CD8-positive, alpha-beta memory T cell (primary cell): ENCODE data around the gene GPR45. TPM values are rescaled to one million over a fixed set of nuclear protein-coding genes. Genes with fewer than 3 reads are reported as not detected.

Source experiments
- CTCF ChIA-PET: fragments of 350-600 bp; sonication (Branson Sonifier 250); formaldehyde crosslinking; loops from one replicate; lab custom pipeline; 2021; ENCODE audit warnings: antibody characterized with exemption; lab: Charles Lee
- POLR2A ChIA-PET: fragments of 350-600 bp; sonication (Branson Sonifier 250); formaldehyde crosslinking; loops from one replicate; lab custom pipeline; 2021; ENCODE audit warnings: antibody characterized with exemption; lab: Charles Lee
- DNase-seq, 5 donors: peaks; one replicate each; pipeline versions ENCODE4 v3.0.0 to v3.0.0-alpha.2; 2020 to 2022; ENCODE audit warnings: mixed read lengths in 1 of 5
- H3K27ac ChIP-seq: one replicate; pipeline ENCODE4 v1.7.0; 2013; ENCODE audit warnings: low read depth, mild to moderate bottlenecking, low read length, moderate library complexity
- H3K27me3 ChIP-seq: 2 replicates; pipeline ENCODE4 v1.7.0; 2013; ENCODE audit warnings: low read length, mild to moderate bottlenecking; ENCODE audit not compliant: insufficient read depth, poor library complexity, severe bottlenecking
- H3K36me3 ChIP-seq: 2 replicates; pipeline ENCODE4 v1.7.0; 2013; ENCODE audit warnings: mild to moderate bottlenecking, low read length, moderate library complexity; ENCODE audit not compliant: insufficient read depth
- H3K4me1 ChIP-seq: 2 replicates; pipeline ENCODE4 v1.7.0; 2013; ENCODE audit warnings: mild to moderate bottlenecking, low read length, moderate library complexity; ENCODE audit not compliant: insufficient read depth
- H3K4me3 ChIP-seq: 2 replicates; pipeline ENCODE4 v1.7.0; 2013; ENCODE audit warnings: mild to moderate bottlenecking, low read length
- H3K9me3 ChIP-seq: 2 replicates; pipeline ENCODE4 v1.7.0; 2013; ENCODE audit warnings: mild to moderate bottlenecking, low read length
- H3K27ac Mint-ChIP-seq, 8 donors: one replicate each; pipeline ENCODE4 v1.8.0; 2020 to 2021; ENCODE audit warnings: mixed read lengths in 8 of 8, mild to moderate bottlenecking in 6 of 8, inconsistent platforms in 3 of 8, moderate library complexity in 3 of 8
- H3K27me3 Mint-ChIP-seq, 2 donors: one replicate each; pipeline ENCODE4 v1.8.0; 2020 to 2021; ENCODE audit warnings: mixed read lengths in 2 of 2, mild to moderate bottlenecking in 1 of 2, moderate library complexity in 1 of 2
- H3K36me3 Mint-ChIP-seq, 3 donors: one replicate each; pipeline ENCODE4 v1.8.0; 2020 to 2021; ENCODE audit warnings: mixed read lengths in 3 of 3, inconsistent platforms in 1 of 3, mild to moderate bottlenecking in 1 of 3
- H3K4me1 Mint-ChIP-seq, 3 donors: one replicate each; pipeline ENCODE4 v1.8.0; 2020 to 2021; ENCODE audit warnings: mixed read lengths in 3 of 3, inconsistent platforms in 1 of 3, mild to moderate bottlenecking in 1 of 3
- H3K4me3 Mint-ChIP-seq, 7 donors: one replicate each; pipeline ENCODE4 v1.8.0; 2020 to 2021; ENCODE audit warnings: mixed read lengths in 7 of 7, mild to moderate bottlenecking in 6 of 7, moderate library complexity in 4 of 7, inconsistent platforms in 2 of 7
- H3K9me3 Mint-ChIP-seq, 5 donors: one replicate each; pipeline ENCODE4 v1.8.0; 2020 to 2022; ENCODE audit warnings: mixed read lengths in 5 of 5, mild to moderate bottlenecking in 3 of 5, moderate library complexity in 2 of 5, inconsistent platforms in 1 of 5
- polyA plus RNA-seq: library from polyadenylated mRNA; unstranded; fragments of 300-500 nt; fragmentation: Illumina TruSeq; gene quantifications from one replicate; pipeline ENCODE4 v1.2.3, GENCODE V29; 2021
- total RNA-seq, 2 experiments: library from RNA; stranded (reverse); gene quantifications; one replicate each; pipeline ENCODE4 v1.2.3, GENCODE V29; 2021

Gene GPR45
- total RNA-seq (not detected), polyA plus RNA-seq (not detected)

- Mint-ChIP-seq H3K27me3 (peaks cover 7 to 10% of the 10 kb centered on the region in 2 donors), H3K27ac (no peak within 1 kb of the TSS), H3K36me3 (no peaks in the 10 kb centered on the region), H3K9me3 (no peaks in the 10 kb centered on the region), H3K4me1 (peaks cover 0 to 16% (median 4%) of the 10 kb centered on the region in 3 donors), H3K4me3 (no peak within 1 kb of the TSS)
- Histone ChIP-seq H3K4me3 (no peak within 1 kb of the TSS), H3K36me3 (no peaks in the 10 kb centered on the region), H3K27me3 (no peaks in the 10 kb centered on the region), H3K27ac (no peak within 1 kb of the TSS), H3K9me3 (no peaks in the 10 kb centered on the region), H3K4me1 (no peaks in the 10 kb centered on the region)
- DNase-seq = no peak
- ChIA-PET CTCF (interaction anchor here (1.1 kb wide), 1 partner anchor 10 kb away, joined by 5 read pairs; no protein-coding TSS in a partner anchor), POLR2A (no interaction called here)
Measured at GRCh38 chr2:105241443-105241842, at the start of gene GPR45. Gene GPR45 (plus strand): TSS chr2:105241743. CDS start chr2:105241859, 116 bp downstream.

GRCh38 chr2:105194022-105194675 is 47.4 kb upstream of the GPR45 start:
- Mint-ChIP-seq H3K9me3 (peaks cover 3 to 14% (median 5%) of the 10 kb centered on the region in 5 donors), H3K36me3 (peaks cover 0 to 9% (median 0%) of the 10 kb centered on the region in 3 donors), H3K4me1 (no peaks in the 10 kb centered on the region), H3K27ac (no peak overlapping the region), H3K4me3 (no peak overlapping the region), H3K27me3 (peaks cover 13 to 48% of the 10 kb centered on the region in 2 donors)
- Histone ChIP-seq H3K4me1 (no peaks in the 10 kb centered on the region), H3K9me3 (no peaks in the 10 kb centered on the region), H3K27me3 (no peaks in the 10 kb centered on the region), H3K4me3 (no peak overlapping the region), H3K27ac (no peak overlapping the region), H3K36me3 (no peaks in the 10 kb centered on the region)
- DNase-seq = no peak
- CTCF ChIA-PET = no interaction called here
- POLR2A ChIA-PET = no interaction called here

- H3K27ac Mint-ChIP-seq = no peak overlapping the region
- peaks cover 15 to 34% of the 10 kb centered on the region in 2 donors for H3K27me3 Mint-ChIP-seq
- POLR2A ChIA-PET = no interaction called here
- H3K4me1 Mint-ChIP-seq = no peaks in the 10 kb centered on the region
- Histone ChIP-seq H3K27me3 (no peaks in the 10 kb centered on the region), H3K9me3 (no peaks in the 10 kb centered on the region), H3K4me1 (no peaks in the 10 kb centered on the region), H3K36me3 (no peaks in the 10 kb centered on the region), H3K4me3 (no peak overlapping the region), H3K27ac (no peak overlapping the region)
- no peak for DNase-seq
- CTCF ChIA-PET = no interaction called here
- peaks cover 0 to 6% (median 4%) of the 10 kb centered on the region in 5 donors for H3K9me3 Mint-ChIP-seq
- no peak overlapping the region for H3K4me3 Mint-ChIP-seq
- no peaks in the 10 kb centered on the region for H3K36me3 Mint-ChIP-seq
Measured at GRCh38 chr2:105196651-105197050, 44.9 kb upstream of the GPR45 start.

- Mint-ChIP-seq H3K36me3 (no peaks in the 10 kb centered on the region), H3K9me3 (peaks cover 0 to 1% (median 0%) of the 10 kb centered on the region in 5 donors), H3K27ac (no peak overlapping the region), H3K27me3 (peaks cover 6 to 24% of the 10 kb centered on the region in 2 donors), H3K4me3 (no peak overlapping the region), H3K4me1 (peaks cover 3 to 8% (median 5%) of the 10 kb centered on the region in 3 donors)
- Histone ChIP-seq H3K4me3 (no peak overlapping the region), H3K27me3 (no peaks in the 10 kb centered on the region), H3K27ac (no peak overlapping the region), H3K4me1 (no peaks in the 10 kb centered on the region), H3K36me3 (no peaks in the 10 kb centered on the region), H3K9me3 (no peaks in the 10 kb centered on the region)
- POLR2A ChIA-PET = no interaction called here
- CTCF ChIA-PET = no interaction called here
- DNase-seq = no peak
Measured at GRCh38 chr2:105215586-105216192, 25.9 kb upstream of the GPR45 start.

DNA sequence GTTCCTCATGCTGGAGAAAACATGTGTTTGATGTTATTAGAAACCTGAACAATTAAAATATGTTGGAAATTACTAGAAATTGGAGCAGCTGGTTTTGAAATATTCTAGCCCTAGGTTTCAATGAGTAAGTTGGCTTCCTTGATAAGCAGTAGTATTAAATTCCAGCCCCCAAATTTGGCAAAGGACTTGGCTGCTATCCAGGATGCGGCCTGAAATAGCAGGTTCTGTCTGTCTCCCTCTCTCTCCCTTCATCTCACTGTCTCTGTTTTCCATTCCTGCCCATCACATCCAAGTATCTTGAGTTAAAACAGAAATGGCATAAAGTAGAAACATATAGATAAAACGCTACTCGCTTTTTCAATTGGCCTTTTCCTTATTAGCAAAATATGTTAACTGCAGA is 20.9 kb upstream of the GPR45 start:
- Mint-ChIP-seq H3K9me3 (peaks cover 0 to 1% (median 0%) of the 10 kb centered on the region in 5 donors), H3K27ac (no peak overlapping the region), H3K4me1 (no peaks in the 10 kb centered on the region), H3K36me3 (no peaks in the 10 kb centered on the region), H3K4me3 (no peak overlapping the region), H3K27me3 (peaks cover 15 to 47% of the 10 kb centered on the region in 2 donors)
- Histone ChIP-seq H3K4me3 (no peak overlapping the region), H3K4me1 (no peaks in the 10 kb centered on the region), H3K27ac (no peak overlapping the region), H3K36me3 (no peaks in the 10 kb centered on the region), H3K9me3 (no peaks in the 10 kb centered on the region), H3K27me3 (no peaks in the 10 kb centered on the region)
- ChIA-PET CTCF (no interaction called here), POLR2A (no interaction called here)
- no peak for DNase-seq

- no peaks in the 10 kb centered on the region for H3K36me3 Mint-ChIP-seq
- Histone ChIP-seq H3K36me3 (no peaks in the 10 kb centered on the region), H3K9me3 (no peaks in the 10 kb centered on the region), H3K27ac (no peak overlapping the region), H3K4me1 (no peaks in the 10 kb centered on the region), H3K27me3 (no peaks in the 10 kb centered on the region), H3K4me3 (no peak overlapping the region)
- no peak for DNase-seq
- no peak overlapping the region for H3K4me3 Mint-ChIP-seq
- no peaks in the 10 kb centered on the region for H3K9me3 Mint-ChIP-seq
- H3K27ac Mint-ChIP-seq = no peak overlapping the region
- POLR2A ChIA-PET = no interaction called here
- CTCF ChIA-PET = no interaction called here
- H3K4me1 Mint-ChIP-seq = no peaks in the 10 kb centered on the region
- peaks cover 10 to 43% of the 10 kb centered on the region in 2 donors for H3K27me3 Mint-ChIP-seq
Measured at GRCh38 chr2:105224444-105224843, 17.1 kb upstream of the GPR45 start.

DNA sequence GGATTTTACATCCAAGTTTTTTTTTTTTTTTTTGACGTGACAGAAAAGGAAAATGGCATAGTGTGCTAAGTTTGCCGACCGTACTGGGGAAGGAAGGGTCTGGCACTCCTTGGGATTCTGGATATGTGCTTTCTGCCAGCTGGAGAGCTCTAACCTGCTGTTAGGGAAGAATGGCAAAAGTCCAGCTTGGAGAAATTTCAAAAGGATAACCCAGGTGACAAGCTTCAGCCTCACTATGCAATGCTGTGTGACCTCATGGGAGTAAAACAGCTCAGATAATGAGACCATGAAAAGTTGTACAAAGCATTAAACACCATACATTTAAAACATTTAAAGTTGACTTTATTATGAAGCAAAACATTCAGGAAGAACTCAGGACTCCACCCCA is 10.3 kb upstream of the GPR45 start:
- Histone ChIP-seq H3K27me3 (no peaks in the 10 kb centered on the region), H3K9me3 (no peaks in the 10 kb centered on the region), H3K4me3 (no peak overlapping the region), H3K4me1 (no peaks in the 10 kb centered on the region), H3K36me3 (no peaks in the 10 kb centered on the region), H3K27ac (no peak overlapping the region)
- ChIA-PET CTCF (interaction anchor here (1.4 kb wide), 1 partner anchor 10 kb away, joined by 5 read pairs; the partner anchor contains the start of gene GPR45), POLR2A (no interaction called here)
- Mint-ChIP-seq H3K36me3 (no peaks in the 10 kb centered on the region), H3K27ac (no peak overlapping the region), H3K9me3 (no peaks in the 10 kb centered on the region), H3K4me3 (no peak overlapping the region), H3K4me1 (peaks cover under 1 to 9% (median 4%) of the 10 kb centered on the region in 3 donors), H3K27me3 (peaks cover 8 to 34% of the 10 kb centered on the region in 2 donors)
- DNase-seq = no peak

DNA sequence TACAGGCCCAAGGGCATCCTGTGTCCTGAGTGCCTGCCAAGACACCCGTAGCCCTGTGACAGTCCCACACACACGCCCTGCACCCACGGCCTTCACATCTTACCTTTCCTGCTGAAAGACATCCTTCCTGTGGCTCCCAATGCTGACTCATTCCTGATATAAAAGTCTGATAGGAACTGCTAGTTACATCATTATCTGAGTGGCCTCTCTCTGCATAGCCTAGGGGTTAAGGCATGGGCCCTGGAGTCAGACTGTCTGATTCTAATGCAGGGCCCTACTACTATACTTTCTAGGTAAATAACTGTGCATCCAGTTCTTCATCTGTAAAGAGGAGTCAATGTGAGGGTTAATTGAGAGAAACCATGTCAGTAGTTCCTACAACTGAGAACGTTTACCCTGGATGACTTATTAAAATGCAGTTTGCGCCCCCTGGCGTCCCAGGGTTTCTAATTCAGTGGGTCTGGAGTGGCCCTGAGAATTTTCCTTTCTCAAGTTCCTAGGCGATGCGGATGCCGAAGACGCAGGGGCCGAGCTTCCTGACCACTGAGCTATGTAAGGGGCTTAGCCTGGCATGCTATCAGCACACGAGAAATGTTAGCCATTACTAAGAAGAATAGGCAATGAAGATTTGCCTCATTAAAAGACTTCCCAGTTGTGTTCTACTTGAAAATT is 6.0 kb upstream of the GPR45 start:
- H3K36me3 ChIP-seq = no peaks in the 10 kb centered on the region
- Mint-ChIP-seq H3K9me3 (no peaks in the 10 kb centered on the region), H3K4me3 (peak overlapping the region in 1 of 7 donors; percentile 36), H3K4me1 (peaks cover 4 to 25% (median 5%) of the 10 kb centered on the region in 3 donors), H3K27ac (no peak overlapping the region), H3K36me3 (no peaks in the 10 kb centered on the region), H3K27me3 (peaks cover 6 to 32% of the 10 kb centered on the region in 2 donors)
- no peak overlapping the region for H3K27ac ChIP-seq
- ChIA-PET CTCF (interaction anchor here (0.8 to 1.3 kb wide), 4 partner anchors 11 to 123 kb away, joined by 3 to 7 read pairs (median 3); no protein-coding TSS in a partner anchor), POLR2A (no interaction called here)
- H3K9me3 ChIP-seq = no peaks in the 10 kb centered on the region
- no peaks in the 10 kb centered on the region for H3K27me3 ChIP-seq
- no peak overlapping the region for H3K4me3 ChIP-seq
- peak; percentile 12 to 65 (median 29) for DNase-seq
- H3K4me1 ChIP-seq = no peaks in the 10 kb centered on the region
